GM12878 (cell line): Measurements from ENCODE around the gene ZXDC. TPM values are rescaled to one million over a fixed set of nuclear protein-coding genes. Genes with fewer than 3 reads are reported as not detected.

Experiments used
- ATAC-seq: fragments of 200-7000 bp; cut with Tn5 transposase; 3 replicates; pipeline ENCODE4 v1.9.1; 2020; ENCODE audit warnings: mild to moderate bottlenecking, moderate library complexity
- BruUV-seq: library from RNA; stranded (reverse); fragments of 400-500 nt; replicated peaks from 2 replicates; lab custom pipeline; 2021; lab: Mats Ljungman, UMichigan
- CTCF ChIA-PET: fragments of 300-600 bp; sonication (Branson Sonifier 250); formaldehyde crosslinking; extraction: SDS; loops from one replicate; lab custom pipeline; 2021; ENCODE audit warnings: inconsistent platforms; lab: Yijun Ruan, JAX
- POLR2A ChIA-PET: fragments of 350-600 bp; formaldehyde crosslinking; extraction: SDS; loops from one replicate; lab custom pipeline; 2021; ENCODE audit warnings: inconsistent platforms; lab: Charles Lee
- RAD21 ChIA-PET: fragments of 300-600 bp; sonication (Branson Sonifier 250); formaldehyde crosslinking; loops from one replicate; lab custom pipeline; 2023; ENCODE audit warnings: antibody characterized with exemption; ENCODE audit not compliant: unreplicated experiment; lab: Charles Lee
- SMC1A ChIA-PET: fragments of 300-600 bp; sonication (Branson Sonifier 250); formaldehyde crosslinking; loops from one replicate; lab custom pipeline; 2023; ENCODE audit not compliant: unreplicated experiment, uncharacterized antibody; lab: Charles Lee
- DNase-seq: peaks from one replicate; pipeline ENCODE4 v3.0.0-alpha.2; 2011; ENCODE audit warnings: low read depth, low spot score
- FAIRE-seq: peaks from 3 replicates; lab custom pipeline; 2011; peaks lifted over from hg19 to GRCh38; lab: Jason Lieb, UNC
- H2AFZ ChIP-seq: 2 replicates; pipeline ENCODE4 v1.6.0; 2011; ENCODE audit warnings: low read depth, low read length, control low read depth; ENCODE audit not compliant: control insufficient read depth
- H3K27ac ChIP-seq: 2 replicates; pipeline ENCODE4 v1.5.1; 2011; ENCODE audit warnings: control low read depth; ENCODE audit not compliant: control insufficient read depth, insufficient read depth
- H3K27me3 ChIP-seq, 2 experiments: replicated peaks in 1 of 2; 2 replicates each; pipeline versions ENCODE4 v1.6.0 to v1.6.1; 2011; ENCODE audit warnings: low read length in 1 of 2; ENCODE audit not compliant: control insufficient read depth in 2 of 2, insufficient read depth in 2 of 2
- H3K36me3 ChIP-seq, 2 experiments: 2 replicates each; pipeline ENCODE4 v1.5.1; 2011; ENCODE audit warnings: low read length in 1 of 2; ENCODE audit not compliant: control insufficient read depth in 2 of 2, insufficient read depth in 2 of 2
- H3K4me1 ChIP-seq: 2 replicates; pipeline ENCODE4 v1.6.1; 2011; ENCODE audit warnings: mild to moderate bottlenecking, low read length, moderate library complexity, mixed read lengths; ENCODE audit not compliant: control insufficient read depth, insufficient read depth
- H3K4me2 ChIP-seq: 2 replicates; pipeline ENCODE4 v1.6.0; 2011; ENCODE audit warnings: control low read depth; ENCODE audit not compliant: control insufficient read depth, insufficient read depth
- H3K4me3 ChIP-seq: fragments of 200-600 bp; sonication (generic); 2 replicates; pipeline ENCODE4 v1.5.1; 2016
- H3K79me2 ChIP-seq: 2 replicates; pipeline ENCODE4 v1.6.0; 2011; ENCODE audit warnings: low read length; ENCODE audit not compliant: control insufficient read depth, insufficient read depth
- H3K9ac ChIP-seq: 2 replicates; pipeline ENCODE4 v1.8.0; 2011; ENCODE audit warnings: low read length, control low read depth, mixed read lengths; ENCODE audit not compliant: control insufficient read depth, insufficient read depth
- H3K9me3 ChIP-seq: replicated peaks from 3 replicates; pipeline ENCODE4 v1.5.1; 2011; ENCODE audit warnings: mild to moderate bottlenecking, low read length; ENCODE audit not compliant: control insufficient read depth, insufficient read depth
- H4K20me1 ChIP-seq: 2 replicates; pipeline ENCODE4 v1.6.0; 2011; ENCODE audit not compliant: control insufficient read depth, insufficient read depth
- BHLHE40 ChIP-seq, 2 experiments: fragments of 450-650 bp in 1 of 2; IDR thresholded peaks; 2 replicates each; pipeline ENCODE4 v1.6.1; 2011 to 2017; ENCODE audit warnings: low read depth in 2 of 2, borderline replicate concordance in 1 of 2, improper control_type of control experiment in 1 of 2, low read length in 1 of 2, mild to moderate bottlenecking in 1 of 2
- DPF2 ChIP-seq: fragments of 450-650 bp; IDR thresholded peaks from 2 replicates; pipeline ENCODE4 v1.6.1; 2017; ENCODE audit warnings: mild to moderate bottlenecking
- JUNB ChIP-seq: IDR thresholded peaks from 2 replicates; pipeline ENCODE4 v1.6.1; 2016; ENCODE audit warnings: antibody characterized with exemption, mild to moderate bottlenecking
- KLF5 ChIP-seq: fragments of 450-650 bp; IDR thresholded peaks from 2 replicates; pipeline ENCODE4 v1.6.1; 2014; ENCODE audit warnings: mild to moderate bottlenecking; ENCODE audit not compliant: partially characterized antibody
- RAD51 ChIP-seq: fragments of 450-650 bp; IDR thresholded peaks from 2 replicates; pipeline ENCODE4 v1.6.1; 2016; ENCODE audit warnings: moderate library complexity, mild to moderate bottlenecking, inconsistent platforms
- RELA ChIP-seq: fragments of 450-650 bp; IDR thresholded peaks from 2 replicates; pipeline ENCODE4 v1.8.0; 2014; ENCODE audit warnings: borderline replicate concordance; ENCODE audit not compliant: partially characterized antibody
- ZNF24 ChIP-seq: fragments of 450-650 bp; IDR thresholded peaks from 2 replicates; pipeline ENCODE4 v1.6.1; 2017; ENCODE audit warnings: antibody characterized with exemption, mild to moderate bottlenecking
- ZNF592 ChIP-seq: fragments of 450-650 bp; IDR thresholded peaks from 2 replicates; pipeline ENCODE4 v1.6.1; 2017; ENCODE audit warnings: mild to moderate bottlenecking, moderate library complexity
- WGBS: methylation state at CpG from one replicate; pipeline ENCODE4 v1.1.6; 2016; ENCODE audit warnings: low lambda C conversion rate; ENCODE audit not compliant: insufficient replicate concordance, insufficient coverage; ENCODE audit errors: missing lambda C conversion rate; 5-methylcytosine and 5-hydroxymethylcytosine counted together
- in situ Hi-C: fragments of 300-500 bp; cut with MboI; formaldehyde crosslinking; loops from 9 replicates; pipeline ENCODE4 v1.14.3; 2018; ENCODE audit warnings: mixed read lengths
- intact Hi-C: fragments of 100-400 bp; cut with micrococcal nuclease; formaldehyde crosslinking; loops from one replicate; pipeline ENCODE4 v1.14.2; 2022; ENCODE audit not compliant: unreplicated experiment
- polyA plus RNA-seq, 11 experiments: library from polyadenylated mRNA; depleted of rRNA in 4 of 11; unstranded in 6 of 11; stranded (reverse) in 5 of 11; fragments of >200 nt; fragmentation: Nextera tagmentation in 4 of 11; fragmentation: Illumina TruSeq in 1 of 11; extraction: Ambion mirVana in 4 of 11; extraction: Trizol in 1 of 11; gene quantifications; 1 replicate in 1 of 11; 2 replicates in 10 of 11; pipeline versions ENCODE4 v1.2.1 to v1.2.3, GENCODE V29; 2011 to 2016; ENCODE audit warnings: inconsistent platforms in 2 of 11, missing spikeins in 2 of 11, low read depth in 1 of 11
- total RNA-seq, 4 experiments: library from RNA; depleted of rRNA in 3 of 4; stranded (reverse); fragments of >200 nt in 3 of 4; fragmentation: Illumina TruSeq in 1 of 4; extraction: Trizol in 1 of 4; gene quantifications; 2 replicates each; pipeline versions ENCODE4 v1.2.1 to v1.2.3, GENCODE V29; 2013 to 2021
- TF ChIP-seq, protein P1 (sequence below): fragments of 450-650 bp; formaldehyde crosslinking; IDR thresholded peaks from 2 replicates; pipeline ENCODE4 v1.4.0; 2020; ENCODE audit warnings: mild to moderate bottlenecking, moderate library complexity

Gene ZXDC
- total and polyA plus RNA-seq, 10 of the 15 experiments (the other 5 are each of a cell fraction or from before 2014, with no cell fraction given): 0.72 to 15.3 (median 8.5) TPM

DNA sequence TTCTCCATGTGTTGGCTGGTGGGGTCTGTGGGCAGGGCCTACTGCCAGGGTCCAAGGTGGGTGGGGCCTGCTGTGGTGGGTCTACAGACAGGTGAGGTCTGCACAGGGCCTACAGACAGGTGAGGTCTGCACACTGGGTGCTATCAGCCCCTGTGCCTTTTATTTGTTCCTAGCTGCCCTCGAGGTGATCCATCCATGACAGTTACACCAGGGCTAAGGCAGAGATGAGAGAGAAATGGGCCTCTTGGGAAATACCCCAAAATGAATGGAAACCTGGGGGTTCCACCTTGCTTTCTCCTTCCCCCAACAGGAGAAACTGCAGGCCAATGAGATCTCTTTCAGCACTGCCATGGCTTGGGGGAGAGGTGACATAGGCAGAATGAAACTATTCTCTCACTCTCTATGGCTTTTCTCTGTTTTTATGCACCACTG lies 44.6 kb downstream of the ZXDC start (continued):
- TF ChIP-seq, protein P1, sequence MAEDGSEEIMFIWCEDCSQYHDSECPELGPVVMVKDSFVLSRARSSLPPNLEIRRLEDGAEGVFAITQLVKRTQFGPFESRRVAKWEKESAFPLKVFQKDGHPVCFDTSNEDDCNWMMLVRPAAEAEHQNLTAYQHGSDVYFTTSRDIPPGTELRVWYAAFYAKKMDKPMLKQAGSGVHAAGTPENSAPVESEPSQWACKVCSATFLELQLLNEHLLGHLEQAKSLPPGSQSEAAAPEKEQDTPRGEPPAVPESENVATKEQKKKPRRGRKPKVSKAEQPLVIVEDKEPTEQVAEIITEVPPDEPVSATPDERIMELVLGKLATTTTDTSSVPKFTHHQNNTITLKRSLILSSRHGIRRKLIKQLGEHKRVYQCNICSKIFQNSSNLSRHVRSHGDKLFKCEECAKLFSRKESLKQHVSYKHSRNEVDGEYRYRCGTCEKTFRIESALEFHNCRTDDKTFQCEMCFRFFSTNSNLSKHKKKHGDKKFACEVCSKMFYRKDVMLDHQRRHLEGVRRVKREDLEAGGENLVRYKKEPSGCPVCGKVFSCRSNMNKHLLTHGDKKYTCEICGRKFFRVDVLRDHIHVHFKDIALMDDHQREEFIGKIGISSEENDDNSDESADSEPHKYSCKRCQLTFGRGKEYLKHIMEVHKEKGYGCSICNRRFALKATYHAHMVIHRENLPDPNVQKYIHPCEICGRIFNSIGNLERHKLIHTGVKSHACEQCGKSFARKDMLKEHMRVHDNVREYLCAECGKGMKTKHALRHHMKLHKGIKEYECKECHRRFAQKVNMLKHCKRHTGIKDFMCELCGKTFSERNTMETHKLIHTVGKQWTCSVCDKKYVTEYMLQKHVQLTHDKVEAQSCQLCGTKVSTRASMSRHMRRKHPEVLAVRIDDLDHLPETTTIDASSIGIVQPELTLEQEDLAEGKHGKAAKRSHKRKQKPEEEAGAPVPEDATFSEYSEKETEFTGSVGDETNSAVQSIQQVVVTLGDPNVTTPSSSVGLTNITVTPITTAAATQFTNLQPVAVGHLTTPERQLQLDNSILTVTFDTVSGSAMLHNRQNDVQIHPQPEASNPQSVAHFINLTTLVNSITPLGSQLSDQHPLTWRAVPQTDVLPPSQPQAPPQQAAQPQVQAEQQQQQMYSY (CRISPR knock-in tag): no peak
- TF ChIP-seq ZNF24: no peak
- TF ChIP-seq, all 136 proteins: peak for 28

DNA sequence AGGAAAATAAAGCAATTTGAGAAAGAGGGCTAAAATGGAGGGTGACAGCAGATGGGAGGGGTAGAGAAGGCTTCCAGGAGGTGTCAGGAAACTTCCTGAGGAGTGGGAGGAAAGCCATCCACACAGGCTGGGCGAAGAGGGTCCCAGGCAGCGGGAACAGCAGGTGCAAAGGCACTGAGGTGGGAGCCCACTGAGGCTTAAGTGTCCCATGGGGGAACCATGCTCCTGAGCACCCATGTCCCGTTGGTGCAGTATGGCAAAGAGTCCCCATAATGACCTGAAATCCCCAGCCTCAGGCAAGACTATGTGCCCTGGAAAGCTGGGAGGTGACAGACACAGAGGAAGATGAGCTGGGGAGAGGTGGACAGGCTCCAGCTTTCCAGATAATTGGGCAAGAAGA lies 50.9 kb downstream of the ZXDC start:
- 7% methylated on average over 3 of the region's 3 CpGs for WGBS
- H3K4me3 ChIP-seq: no peak overlapping the region
- no peaks in the 10 kb centered on the region for H3K79me2 ChIP-seq
- CTCF ChIA-PET: no interaction called here
- POLR2A ChIA-PET: no interaction called here
- H3K9ac ChIP-seq: no peak overlapping the region
- no peaks in the 10 kb centered on the region for H3K4me1 ChIP-seq
- in situ Hi-C loops: no loop called here
- no peaks in the 10 kb centered on the region for H3K36me3 ChIP-seq
- BruUV-seq: no TSS peak
- H3K4me2 ChIP-seq: no peak overlapping the region
- TF ChIP-seq KLF5 (no peak), ZNF592 (no peak), JUNB (no peak), RELA (no peak), RAD51 (no peak), BHLHE40 (IDR thresholded peaks at IDR 0.05; ENCODE audit: borderline replicate concordance in 1 of 2, low read depth in 2 of 2, low read length in 1 of 2) (no peak), DPF2 (no peak)
- TF ChIP-seq, all 136 proteins: peak for 0
- H2AFZ ChIP-seq: no peak overlapping the region
- DNase-seq: no peak
- ChIA-PET SMC1A (no interaction called here), RAD21 (no interaction called here)
- ATAC-seq: no peak
- intact Hi-C loops: no loop called here
- H3K27me3 ChIP-seq: no peaks in the 10 kb centered on the region
- H4K20me1 ChIP-seq: no peaks in the 10 kb centered on the region
- H3K27ac ChIP-seq: no peak overlapping the region
- H3K9me3 ChIP-seq: peaks cover 3% of the 10 kb centered on the region; the same call in 2 of the 3 replicates
- no peak for FAIRE-seq
